Lung microvascular endothelial cell (primary cell): ENCODE measurements around the gene NUP188. TPM values are rescaled to one million over a fixed set of nuclear protein-coding genes. Genes with fewer than 3 reads are reported as not detected.
A peak's percentile ranks its signal among the peaks of the same experiment; 100 is the strongest.
"Not testable (repeated sequence)": the region's sequence is repeated elsewhere in the genome, so short reads cannot be mapped to it uniquely, and the experiment has no call there.

ENCODE experiments used
- DNase-seq, 2 donors: peaks; one replicate each; pipeline versions ENCODE4 v3.0.0 to v3.0.0-alpha.2; 2010; ENCODE audit warnings: low read depth in 2 of 2
- total RNA-seq: library from RNA; depleted of rRNA; stranded (reverse); fragments of >200 nt; gene quantifications from 2 replicates; pipeline ENCODE4 v1.2.1, GENCODE V29; 2014

Gene NUP188
- total RNA-seq, 1 donor from 2014 or later = 40.1 TPM

GRCh38 chr9:128944966-128945365 lies 2.5 kb upstream of the NUP188 start:
- DNase-seq = not testable (repeated sequence)

GRCh38 chr9:128945798-128946501 lies 1.5 kb upstream of the NUP188 start:
- DNase-seq = no peak

- peak; percentile 45 to 53 for DNase-seq
Measured at GRCh38 chr9:128946571-128947276, 775 bp upstream of the NUP188 start.

GRCh38 chr9:128947277-128947526 lies 297 bp upstream of the NUP188 start:
- DNase-seq = no peak

GRCh38 chr9:128961403-128961802 lies 13.9 kb downstream of the NUP188 start:
- DNase-seq = not testable (repeated sequence)

- no peak for DNase-seq
Measured at GRCh38 chr9:128969491-128969890, 22.0 kb downstream of the NUP188 start.

GRCh38 chr9:128972956-128973355 lies 25.5 kb downstream of the NUP188 start:
- DNase-seq = peak; percentile 40 to 76

GRCh38 chr9:128979111-128979510 lies 31.6 kb downstream of the NUP188 start:
- DNase-seq = no peak

- no peak for DNase-seq
Measured at GRCh38 chr9:128983536-128983935, 36.0 kb downstream of the NUP188 start.

- no peak for DNase-seq
Measured at GRCh38 chr9:128986671-128987070, 39.2 kb downstream of the NUP188 start.

- peak; percentile 30 to 48 for DNase-seq
Measured at GRCh38 chr9:128987805-128988204, 40.3 kb downstream of the NUP188 start.

- peak in 1 of 2 donors; percentile 48 for DNase-seq
Measured at GRCh38 chr9:128992995-128993394, 45.5 kb downstream of the NUP188 start.

- peak in 1 of 2 donors; percentile 28 for DNase-seq
Measured at GRCh38 chr9:128995791-128996190, 48.3 kb downstream of the NUP188 start.

GRCh38 chr9:128998462-128998861 lies 51.0 kb downstream of the NUP188 start:
- no peak for DNase-seq

- no peak for DNase-seq
Measured at GRCh38 chr9:128999581-129000206, 52.2 kb downstream of the NUP188 start.

GRCh38 chr9:129001504-129002325 lies 54.2 kb downstream of the NUP188 start:
- no peak for DNase-seq

GRCh38 chr9:129002992-129003391 lies 55.5 kb downstream of the NUP188 start:
- no peak for DNase-seq

GRCh38 chr9:129004173-129004572 lies 56.7 kb downstream of the NUP188 start:
- not testable (repeated sequence) for DNase-seq

GRCh38 chr9:129005336-129005997 lies 58.0 kb downstream of the NUP188 start:
- DNase-seq = no peak

- DNase-seq = peak; percentile 77 to 83
Measured at GRCh38 chr9:129006328-129007034, 59.0 kb downstream of the NUP188 start.
